ENCODE data around the gene BTBD16. TPM values are rescaled to one million over a fixed set of nuclear protein-coding genes. Genes with fewer than 3 reads are reported as not detected.

The BTBD16 gene
- total RNA-seq, 3 donors from 2014 or later = 0.29 TPM; not detected in 2

DNA sequence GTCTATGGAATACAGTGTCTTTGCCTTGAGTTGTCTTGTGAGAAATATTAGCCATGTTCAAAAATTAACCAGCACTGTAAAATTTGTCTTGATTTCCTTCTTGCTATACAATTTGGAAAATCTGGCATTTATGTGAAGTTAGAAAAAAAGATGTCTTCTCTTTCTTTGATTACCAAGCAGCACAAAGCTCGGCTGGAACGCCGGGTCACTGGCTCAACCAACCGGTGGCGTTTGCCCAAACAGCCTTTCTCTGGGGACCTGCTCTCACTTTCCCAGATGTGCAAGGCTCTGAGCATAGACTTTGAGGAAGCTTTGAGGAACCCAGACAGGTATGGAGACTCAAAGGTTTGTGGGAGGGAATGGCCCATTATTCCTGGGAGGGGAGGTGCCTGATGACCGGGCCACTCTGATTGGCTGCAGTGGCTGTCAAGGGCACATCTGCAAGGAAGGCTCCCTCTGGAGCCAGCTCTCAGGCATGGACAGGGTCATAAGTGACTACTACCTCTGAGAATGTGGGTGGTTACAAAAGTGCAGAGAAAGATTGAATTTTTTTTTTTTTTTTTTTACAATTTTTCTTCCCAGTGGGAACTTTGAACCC, 5.6 kb downstream of the BTBD16 start:
- DNase-seq (ENCODE audit: low spot score in 2 of 2) = no peak
- intact Hi-C loops (cut with DNase I; ENCODE audit: low total_unique reads) = no loop called here
- Histone ChIP-seq H3K27ac (no peak overlapping the region), H3K36me3 (no peaks in the 10 kb centered on the region), H3K4me1 (no peaks in the 10 kb centered on the region), H3K9me3 (no peaks in the 10 kb centered on the region), H3K4me3 (no peak overlapping the region), H3K27me3 (no peaks in the 10 kb centered on the region)
- TF ChIP-seq, protein P1, sequence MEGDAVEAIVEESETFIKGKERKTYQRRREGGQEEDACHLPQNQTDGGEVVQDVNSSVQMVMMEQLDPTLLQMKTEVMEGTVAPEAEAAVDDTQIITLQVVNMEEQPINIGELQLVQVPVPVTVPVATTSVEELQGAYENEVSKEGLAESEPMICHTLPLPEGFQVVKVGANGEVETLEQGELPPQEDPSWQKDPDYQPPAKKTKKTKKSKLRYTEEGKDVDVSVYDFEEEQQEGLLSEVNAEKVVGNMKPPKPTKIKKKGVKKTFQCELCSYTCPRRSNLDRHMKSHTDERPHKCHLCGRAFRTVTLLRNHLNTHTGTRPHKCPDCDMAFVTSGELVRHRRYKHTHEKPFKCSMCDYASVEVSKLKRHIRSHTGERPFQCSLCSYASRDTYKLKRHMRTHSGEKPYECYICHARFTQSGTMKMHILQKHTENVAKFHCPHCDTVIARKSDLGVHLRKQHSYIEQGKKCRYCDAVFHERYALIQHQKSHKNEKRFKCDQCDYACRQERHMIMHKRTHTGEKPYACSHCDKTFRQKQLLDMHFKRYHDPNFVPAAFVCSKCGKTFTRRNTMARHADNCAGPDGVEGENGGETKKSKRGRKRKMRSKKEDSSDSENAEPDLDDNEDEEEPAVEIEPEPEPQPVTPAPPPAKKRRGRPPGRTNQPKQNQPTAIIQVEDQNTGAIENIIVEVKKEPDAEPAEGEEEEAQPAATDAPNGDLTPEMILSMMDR (IDR thresholded peaks at IDR 0.05) = no peak
- TF ChIP-seq POLR2A (IDR thresholded peaks at IDR 0.05) (no peak), POLR2AphosphoS5 (IDR thresholded peaks at IDR 0.05) (no peak)

DNA sequence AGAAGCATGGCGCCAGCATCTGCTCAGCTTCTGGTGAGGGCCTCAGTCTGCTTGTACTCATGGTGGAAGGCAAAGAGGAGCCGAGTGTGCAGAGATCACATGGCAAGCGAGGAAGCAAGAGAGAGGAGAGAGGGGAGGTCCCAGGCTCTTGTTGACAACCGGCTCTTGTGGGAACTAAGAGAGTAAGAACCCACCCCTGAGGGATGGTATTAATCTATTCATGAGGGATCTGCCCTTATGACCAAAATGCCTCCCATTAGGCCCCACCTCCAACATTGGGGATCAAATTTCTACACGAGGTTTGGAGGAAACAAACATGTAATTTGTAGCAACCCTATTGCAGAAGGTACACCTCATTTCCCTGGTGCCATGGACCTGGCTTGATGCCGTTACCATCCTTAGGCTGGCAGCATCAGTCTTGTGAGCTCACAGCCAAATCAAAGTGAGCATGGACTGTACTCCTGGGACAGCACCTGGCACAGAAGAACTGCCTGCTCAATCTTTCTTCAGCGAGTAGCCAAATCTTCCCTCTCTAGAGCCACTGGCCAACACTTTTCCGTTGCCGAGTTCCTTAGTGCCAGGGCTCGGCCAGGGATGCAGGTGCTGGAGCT, 6.5 kb downstream of the BTBD16 start:
- Histone ChIP-seq H3K27ac (no peak overlapping the region), H3K27me3 (no peaks in the 10 kb centered on the region), H3K36me3 (no peaks in the 10 kb centered on the region), H3K4me1 (no peaks in the 10 kb centered on the region), H3K4me3 (no peak overlapping the region), H3K9me3 (no peaks in the 10 kb centered on the region)
- intact Hi-C loops (cut with DNase I; ENCODE audit: low total_unique reads) = no loop called here
- TF ChIP-seq POLR2A (IDR thresholded peaks at IDR 0.05) = no peak
- TF ChIP-seq, protein P1 (IDR thresholded peaks at IDR 0.05) = no peak
- no peak for TF ChIP-seq POLR2AphosphoS5 (IDR thresholded peaks at IDR 0.05)
- DNase-seq (ENCODE audit: low spot score in 2 of 2) = no peak

DNA sequence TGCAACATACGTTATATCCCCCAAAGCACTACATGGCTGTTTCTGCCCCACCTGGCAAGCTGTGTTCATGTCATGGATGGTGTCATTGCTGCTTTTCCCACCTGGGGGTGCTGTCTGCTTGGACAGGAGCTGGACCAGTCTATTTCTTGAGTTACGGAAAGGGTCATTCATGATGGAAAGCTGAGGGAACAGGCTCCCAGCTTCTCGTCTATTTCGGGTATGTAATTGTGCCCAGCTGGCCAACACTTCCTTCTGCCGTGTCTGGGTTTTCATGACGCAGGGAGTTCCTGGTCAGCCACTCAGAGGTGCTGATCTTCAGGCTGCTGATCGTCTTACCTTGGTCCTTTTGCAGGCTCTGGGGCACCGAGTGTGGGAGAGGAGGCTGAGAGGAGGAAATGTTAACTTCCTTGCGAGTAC, 8.6 kb downstream of the BTBD16 start:
- H3K36me3 ChIP-seq = no peaks in the 10 kb centered on the region
- H3K9me3 ChIP-seq = no peaks in the 10 kb centered on the region
- TF ChIP-seq POLR2AphosphoS5 (IDR thresholded peaks at IDR 0.05) = no peak
- TF ChIP-seq, protein P1 (IDR thresholded peaks at IDR 0.05) = no peak
- no peak overlapping the region for H3K4me3 ChIP-seq
- no peaks in the 10 kb centered on the region for H3K4me1 ChIP-seq
- intact Hi-C loops (cut with DNase I; ENCODE audit: low total_unique reads) = no loop called here
- H3K27me3 ChIP-seq = no peaks in the 10 kb centered on the region
- H3K27ac ChIP-seq = no peak overlapping the region
- DNase-seq (ENCODE audit: low spot score in 2 of 2) = no peak

DNA sequence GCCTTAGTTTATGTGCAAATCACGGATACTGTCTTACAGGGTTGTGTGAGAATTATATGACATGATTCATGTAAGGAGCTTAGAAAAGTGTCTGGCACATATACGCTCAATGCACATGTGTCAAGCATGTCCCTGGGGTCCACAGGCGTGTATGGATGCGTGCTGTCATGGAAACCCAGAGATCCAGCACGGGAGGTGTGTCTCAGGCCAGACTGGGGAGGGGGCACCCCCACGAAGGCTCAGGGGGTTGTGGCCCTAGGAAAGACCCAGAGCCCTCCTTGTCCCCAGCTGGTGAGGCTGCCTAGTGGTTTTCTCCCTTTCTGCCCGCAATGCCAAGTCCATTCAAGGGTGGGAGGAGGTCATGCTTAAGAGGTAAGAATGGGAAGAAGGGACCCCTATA, 9.1 kb downstream of the BTBD16 start:
- H3K4me3 ChIP-seq = no peak overlapping the region
- no peaks in the 10 kb centered on the region for H3K4me1 ChIP-seq
- no peak for DNase-seq (ENCODE audit: low spot score in 2 of 2)
- H3K9me3 ChIP-seq = no peaks in the 10 kb centered on the region
- H3K27me3 ChIP-seq = no peaks in the 10 kb centered on the region
- intact Hi-C loops (cut with DNase I; ENCODE audit: low total_unique reads) = no loop called here
- TF ChIP-seq POLR2AphosphoS5 (IDR thresholded peaks at IDR 0.05) (no peak), POLR2A (IDR thresholded peaks at IDR 0.05) (no peak)
- TF ChIP-seq, protein P1 (IDR thresholded peaks at IDR 0.05) = no peak
- no peaks in the 10 kb centered on the region for H3K36me3 ChIP-seq
- no peak overlapping the region for H3K27ac ChIP-seq

DNA sequence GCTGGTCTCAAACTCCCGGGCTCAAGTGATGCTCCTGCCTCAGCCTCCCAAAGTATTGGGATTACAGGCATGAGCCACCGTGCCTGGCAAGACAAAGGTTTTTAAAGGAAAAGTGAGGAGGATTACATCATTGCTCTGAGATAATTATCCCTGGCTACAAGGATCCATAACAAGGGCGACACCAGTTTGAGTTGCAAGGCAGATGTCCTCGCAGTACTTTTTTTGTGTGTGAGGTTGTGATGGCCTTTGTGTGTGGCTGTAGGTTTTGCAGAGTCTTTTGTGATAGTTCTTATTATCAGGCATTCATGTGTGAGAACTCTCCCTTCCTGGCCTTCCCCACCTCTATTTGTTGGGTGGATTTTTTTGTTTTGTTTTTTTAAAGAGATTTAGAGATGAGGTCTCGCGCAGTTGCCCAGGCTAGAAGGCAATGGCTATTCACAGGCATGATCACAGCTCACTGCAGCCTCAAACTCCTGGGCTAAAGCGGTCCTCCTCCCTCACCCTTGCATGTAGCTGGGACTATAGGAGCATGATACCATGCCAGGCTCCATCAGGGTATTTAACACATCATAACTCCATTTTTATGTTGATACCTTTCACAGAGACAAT, 10.0 kb downstream of the BTBD16 start:
- no peaks in the 10 kb centered on the region for H3K4me1 ChIP-seq
- H3K4me3 ChIP-seq = no peak overlapping the region
- no peak for DNase-seq (ENCODE audit: low spot score in 2 of 2)
- no peaks in the 10 kb centered on the region for H3K27me3 ChIP-seq
- no peaks in the 10 kb centered on the region for H3K36me3 ChIP-seq
- no peaks in the 10 kb centered on the region for H3K9me3 ChIP-seq
- no peak overlapping the region for H3K27ac ChIP-seq
- intact Hi-C loops (cut with DNase I; ENCODE audit: low total_unique reads) = no loop called here
- TF ChIP-seq, protein P1 (IDR thresholded peaks at IDR 0.05) = no peak
- TF ChIP-seq POLR2A (IDR thresholded peaks at IDR 0.05) (no peak), POLR2AphosphoS5 (IDR thresholded peaks at IDR 0.05) (no peak)

Measured in breast epithelium (tissue), 4 donors.